MCF 10A (cell line): Measurements from ENCODE around the gene MLF2. TPM values are rescaled to one million over a fixed set of nuclear protein-coding genes. Genes with fewer than 3 reads are reported as not detected.

ENCODE experiments used
- BruUV-seq: library from RNA; stranded (reverse); fragments of 400-500 nt; replicated peaks from 2 replicates; lab custom pipeline; 2021; lab: Mats Ljungman, UMichigan
- CTCF ChIA-PET: fragments of 300-600 bp; sonication (Branson Sonifier 250); formaldehyde crosslinking; extraction: SDS; loops from one replicate; lab custom pipeline; 2021; ENCODE audit warnings: antibody characterized with exemption, inconsistent platforms; lab: Yijun Ruan, JAX
- POLR2A ChIA-PET: fragments of 300-600, 350-650 bp; sonication (Branson Sonifier 250); formaldehyde crosslinking; extraction: SDS; loops from one replicate; lab custom pipeline; 2020; ENCODE audit warnings: antibody characterized with exemption, inconsistent platforms; lab: Yijun Ruan, JAX
- DNase-seq: peaks from one replicate; pipeline ENCODE4 v3.0.0-alpha.2; 2018; ENCODE audit not compliant: unreplicated experiment
- H3K27ac Mint-ChIP-seq: one replicate; pipeline ENCODE4 v1.8.0; 2022; ENCODE audit warnings: mild to moderate bottlenecking, low read depth, mixed read lengths; ENCODE audit not compliant: unreplicated experiment
- H3K27me3 Mint-ChIP-seq: one replicate; pipeline ENCODE4 v1.8.0; 2022; ENCODE audit warnings: mixed read lengths; ENCODE audit not compliant: insufficient read depth, unreplicated experiment
- H3K36me3 Mint-ChIP-seq: one replicate; pipeline ENCODE4 v1.8.0; 2022; ENCODE audit warnings: mild to moderate bottlenecking, moderate library complexity, mixed read lengths; ENCODE audit not compliant: insufficient read depth, unreplicated experiment
- H3K4me1 Mint-ChIP-seq: one replicate; pipeline ENCODE4 v1.8.0; 2022; ENCODE audit warnings: mixed read lengths; ENCODE audit not compliant: insufficient read depth, unreplicated experiment
- H3K4me3 Mint-ChIP-seq: one replicate; pipeline ENCODE4 v1.8.0; 2022; ENCODE audit warnings: mild to moderate bottlenecking, moderate library complexity, mixed read lengths; ENCODE audit not compliant: unreplicated experiment
- H3K9me3 Mint-ChIP-seq: one replicate; pipeline ENCODE4 v1.8.0; 2022; ENCODE audit warnings: mixed read lengths; ENCODE audit not compliant: unreplicated experiment
- intact Hi-C: fragments of 100-400 bp; cut with micrococcal nuclease; formaldehyde crosslinking; loops from 2 replicates; pipeline ENCODE4 v1.14.1; 2022
- total RNA-seq: library from RNA; stranded (reverse); gene quantifications from 2 replicates; pipeline ENCODE4 v1.2.3, GENCODE V29; 2022
- TF ChIP-seq, protein P1 (sequence below): fragments of 200-600 bp; IDR thresholded peaks from one replicate; pipeline ENCODE4 v1.8.0; 2022; ENCODE audit warnings: antibody characterized with exemption, mild to moderate bottlenecking; ENCODE audit not compliant: unreplicated experiment

The MLF2 gene
- total RNA-seq, 1 experiment from 2014 or later = 151 TPM

DNA sequence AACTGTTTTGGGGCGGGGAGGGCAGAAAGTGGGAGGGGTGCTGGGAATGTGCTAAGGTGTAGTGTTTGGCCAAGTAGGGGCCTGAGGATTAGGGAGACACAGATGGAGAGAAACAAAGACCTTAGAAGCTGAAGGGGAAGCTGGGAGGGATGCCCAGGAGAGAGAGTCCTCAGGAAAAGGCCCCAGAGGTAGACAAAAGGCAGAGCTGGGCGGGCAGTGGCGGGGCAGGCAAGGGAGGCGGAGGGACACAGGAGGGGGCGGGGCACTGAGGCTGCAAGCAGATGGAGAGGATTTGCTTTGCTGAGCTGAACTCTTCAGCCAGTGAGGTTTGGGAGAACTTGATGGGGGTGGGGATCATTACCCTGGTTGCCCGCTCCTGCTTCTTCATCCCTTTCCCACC, 16.0 kb upstream of the MLF2 start:
- peaks cover 60% of the 10 kb centered on the region for H3K4me1 Mint-ChIP-seq
- intact Hi-C loops = no loop called here
- POLR2A ChIA-PET = interaction anchor here (1.2 to 1.4 kb wide), 2 partner anchors 16 to 45 kb away, joined by 4 to 9 read pairs; partner anchors contain the start of genes COPS7A and MLF2
- H3K9me3 Mint-ChIP-seq = no peaks in the 10 kb centered on the region
- CTCF ChIA-PET = interaction anchor here (4.5 to 7.8 kb wide), 2 partner anchors 7 to 15 kb away, joined by 43 to 174 read pairs; partner anchors contain the start of gene MLF2
- TF ChIP-seq, protein P1, sequence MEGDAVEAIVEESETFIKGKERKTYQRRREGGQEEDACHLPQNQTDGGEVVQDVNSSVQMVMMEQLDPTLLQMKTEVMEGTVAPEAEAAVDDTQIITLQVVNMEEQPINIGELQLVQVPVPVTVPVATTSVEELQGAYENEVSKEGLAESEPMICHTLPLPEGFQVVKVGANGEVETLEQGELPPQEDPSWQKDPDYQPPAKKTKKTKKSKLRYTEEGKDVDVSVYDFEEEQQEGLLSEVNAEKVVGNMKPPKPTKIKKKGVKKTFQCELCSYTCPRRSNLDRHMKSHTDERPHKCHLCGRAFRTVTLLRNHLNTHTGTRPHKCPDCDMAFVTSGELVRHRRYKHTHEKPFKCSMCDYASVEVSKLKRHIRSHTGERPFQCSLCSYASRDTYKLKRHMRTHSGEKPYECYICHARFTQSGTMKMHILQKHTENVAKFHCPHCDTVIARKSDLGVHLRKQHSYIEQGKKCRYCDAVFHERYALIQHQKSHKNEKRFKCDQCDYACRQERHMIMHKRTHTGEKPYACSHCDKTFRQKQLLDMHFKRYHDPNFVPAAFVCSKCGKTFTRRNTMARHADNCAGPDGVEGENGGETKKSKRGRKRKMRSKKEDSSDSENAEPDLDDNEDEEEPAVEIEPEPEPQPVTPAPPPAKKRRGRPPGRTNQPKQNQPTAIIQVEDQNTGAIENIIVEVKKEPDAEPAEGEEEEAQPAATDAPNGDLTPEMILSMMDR = no peak
- H3K27me3 Mint-ChIP-seq = no peaks in the 10 kb centered on the region
- no TSS peak for BruUV-seq
- peak overlapping the region; percentile 84 for H3K4me3 Mint-ChIP-seq
- DNase-seq = no peak
- H3K27ac Mint-ChIP-seq = peak overlapping the region; percentile 83
- H3K36me3 Mint-ChIP-seq = peaks cover 15% of the 10 kb centered on the region

DNA sequence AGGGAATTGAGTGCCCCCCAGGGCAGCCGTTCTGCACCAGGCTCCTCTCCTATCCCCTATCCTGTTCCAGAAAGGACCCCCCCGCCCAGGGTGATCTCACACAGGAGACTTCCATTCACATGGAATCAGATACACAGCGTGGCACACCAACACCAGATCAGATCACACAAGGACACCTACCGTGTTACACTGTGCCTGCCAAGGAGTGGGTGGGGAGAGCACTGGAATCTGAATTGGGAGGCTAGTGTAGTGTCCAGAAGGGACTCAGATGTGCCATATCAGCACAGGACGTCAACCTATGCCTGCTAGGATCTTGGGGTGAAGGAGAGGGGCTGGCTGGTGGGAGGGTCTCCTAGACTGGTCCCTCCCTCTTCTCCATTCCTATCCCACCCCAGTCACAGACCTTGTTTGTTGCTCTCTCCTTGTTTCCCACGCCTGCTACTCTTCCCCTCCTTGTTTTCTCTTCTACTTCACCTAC, 15.5 kb upstream of the MLF2 start:
- Mint-ChIP-seq H3K4me1 (peaks cover 62% of the 10 kb centered on the region), H3K27ac (peak overlapping the region; percentile 83), H3K27me3 (no peaks in the 10 kb centered on the region), H3K4me3 (peak overlapping the region; percentile 84), H3K9me3 (no peaks in the 10 kb centered on the region), H3K36me3 (peaks cover 15% of the 10 kb centered on the region)
- peak; percentile 14 for DNase-seq
- POLR2A ChIA-PET = interaction anchor here (0.7 to 4.2 kb wide), 4 partner anchors 9 to 45 kb away, joined by 3 to 119 read pairs (median 4); partner anchors contain the start of genes COPS7A and MLF2
- CTCF ChIA-PET = interaction anchor here (0.6 to 7.8 kb wide), 4 partner anchors 8 to 32 kb away, joined by 3 to 174 read pairs (median 25); partner anchors contain the start of gene MLF2
- intact Hi-C loops = no loop called here
- TF ChIP-seq, protein P1 = no peak
- no TSS peak for BruUV-seq

DNA sequence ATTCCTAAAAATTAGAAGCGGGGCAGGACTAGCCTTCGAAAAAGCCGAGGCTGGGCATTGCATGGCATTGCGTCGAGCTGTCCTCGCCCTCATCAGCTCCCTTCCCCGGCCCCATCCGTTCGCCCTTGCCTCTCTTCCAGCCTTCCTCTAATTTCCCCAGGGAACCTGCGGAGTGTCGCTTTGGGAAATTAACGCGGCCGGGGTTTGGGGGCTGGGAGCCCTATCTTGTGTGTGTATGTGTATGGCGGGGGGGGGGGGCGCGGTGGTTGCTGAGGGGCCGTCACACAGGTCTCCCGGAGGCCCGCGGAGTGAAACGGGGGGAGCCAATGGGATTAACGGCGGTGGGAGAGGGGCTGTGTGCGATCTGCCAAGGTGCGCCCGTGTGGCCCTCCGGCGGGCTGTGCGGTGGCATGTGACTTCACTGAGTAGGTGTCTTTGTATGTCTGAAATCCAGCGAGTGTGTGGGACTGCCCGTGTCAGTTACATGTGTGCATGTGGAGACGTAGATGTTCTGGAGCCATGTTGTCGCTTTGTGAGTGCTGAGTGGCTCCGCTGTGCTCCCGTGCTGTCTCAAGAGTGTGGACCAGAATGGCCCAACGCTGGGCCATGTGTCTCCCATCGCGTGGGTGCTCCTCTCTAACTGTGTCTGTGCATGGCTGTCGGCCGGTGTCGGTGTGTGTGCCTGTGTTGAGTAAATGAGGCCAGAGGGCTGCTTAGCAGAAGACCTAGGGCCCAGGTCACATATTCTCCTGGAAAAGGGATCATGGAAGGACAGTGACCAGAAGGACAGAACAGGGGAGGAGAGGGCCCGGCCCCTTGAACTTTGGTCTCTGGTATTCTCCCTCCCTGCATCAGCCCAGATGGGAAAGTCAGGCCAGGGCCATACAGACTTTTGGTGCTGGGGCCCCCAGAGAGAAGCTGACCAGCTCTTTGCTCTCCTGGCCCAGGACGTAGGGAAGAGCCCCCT, 14.7 kb upstream of the MLF2 start:
- peak overlapping the region; percentile 84 for H3K4me3 Mint-ChIP-seq
- TSS peak; percentile 18 for BruUV-seq
- H3K4me1 Mint-ChIP-seq = peaks cover 62% of the 10 kb centered on the region
- POLR2A ChIA-PET = interaction anchor here (0.7 to 4.2 kb wide), 17 partner anchors 8 to 178 kb away, joined by 3 to 119 read pairs (median 4); partner anchors contain the start of genes CDCA3, COPS7A, MLF2 and USP5
- peak overlapping the region; percentile 83 for H3K27ac Mint-ChIP-seq
- H3K27me3 Mint-ChIP-seq = no peaks in the 10 kb centered on the region
- no peaks in the 10 kb centered on the region for H3K9me3 Mint-ChIP-seq
- peaks cover 15% of the 10 kb centered on the region for H3K36me3 Mint-ChIP-seq
- TF ChIP-seq, protein P1 = no peak
- intact Hi-C loops = loop anchor here (1.0 kb wide), 1 partner anchor 12 kb away; no protein-coding TSS in a partner anchor
- CTCF ChIA-PET = interaction anchor here (0.6 to 7.8 kb wide), 19 partner anchors 9 to 178 kb away, joined by 3 to 174 read pairs (median 5); partner anchors contain the start of genes CD4, COPS7A, MLF2 and SPSB2
- DNase-seq = peak; percentile 23
